ENCODE data around the gene KLHL22.

DNA sequence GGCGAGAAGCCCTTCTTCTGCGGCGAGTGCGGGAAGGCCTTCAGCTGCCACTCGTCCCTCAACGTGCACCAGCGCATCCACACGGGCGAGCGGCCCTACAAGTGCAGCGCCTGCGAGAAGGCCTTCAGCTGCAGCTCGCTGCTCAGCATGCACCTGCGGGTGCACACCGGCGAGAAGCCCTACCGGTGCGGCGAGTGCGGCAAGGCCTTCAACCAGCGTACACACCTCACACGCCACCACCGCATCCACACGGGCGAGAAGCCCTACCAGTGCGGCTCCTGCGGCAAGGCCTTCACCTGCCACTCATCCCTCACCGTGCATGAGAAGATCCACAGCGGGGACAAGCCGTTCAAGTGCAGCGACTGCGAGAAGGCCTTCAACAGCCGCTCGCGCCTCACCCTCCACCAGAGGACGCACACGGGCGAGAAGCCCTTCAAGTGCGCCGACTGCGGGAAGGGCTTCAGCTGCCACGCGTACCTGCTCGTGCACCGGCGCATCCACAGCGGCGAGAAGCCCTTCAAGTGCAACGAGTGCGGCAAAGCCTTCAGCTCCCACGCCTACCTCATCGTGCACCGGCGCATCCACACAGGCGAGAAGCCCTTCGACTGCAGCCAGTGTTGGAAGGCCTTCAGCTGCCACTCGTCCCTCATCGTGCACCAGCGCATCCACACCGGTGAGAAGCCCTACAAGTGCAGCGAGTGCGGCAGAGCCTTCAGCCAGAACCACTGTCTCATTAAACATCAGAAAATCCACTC is 89.5 kb downstream of the KLHL22 start:
- TF ChIP-seq, protein P1, sequence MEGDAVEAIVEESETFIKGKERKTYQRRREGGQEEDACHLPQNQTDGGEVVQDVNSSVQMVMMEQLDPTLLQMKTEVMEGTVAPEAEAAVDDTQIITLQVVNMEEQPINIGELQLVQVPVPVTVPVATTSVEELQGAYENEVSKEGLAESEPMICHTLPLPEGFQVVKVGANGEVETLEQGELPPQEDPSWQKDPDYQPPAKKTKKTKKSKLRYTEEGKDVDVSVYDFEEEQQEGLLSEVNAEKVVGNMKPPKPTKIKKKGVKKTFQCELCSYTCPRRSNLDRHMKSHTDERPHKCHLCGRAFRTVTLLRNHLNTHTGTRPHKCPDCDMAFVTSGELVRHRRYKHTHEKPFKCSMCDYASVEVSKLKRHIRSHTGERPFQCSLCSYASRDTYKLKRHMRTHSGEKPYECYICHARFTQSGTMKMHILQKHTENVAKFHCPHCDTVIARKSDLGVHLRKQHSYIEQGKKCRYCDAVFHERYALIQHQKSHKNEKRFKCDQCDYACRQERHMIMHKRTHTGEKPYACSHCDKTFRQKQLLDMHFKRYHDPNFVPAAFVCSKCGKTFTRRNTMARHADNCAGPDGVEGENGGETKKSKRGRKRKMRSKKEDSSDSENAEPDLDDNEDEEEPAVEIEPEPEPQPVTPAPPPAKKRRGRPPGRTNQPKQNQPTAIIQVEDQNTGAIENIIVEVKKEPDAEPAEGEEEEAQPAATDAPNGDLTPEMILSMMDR (IDR thresholded peaks at IDR 0.05; ENCODE audit: low read length): no peak
- no peak for TF ChIP-seq EZH2 (IDR thresholded peaks at IDR 0.05; ENCODE audit: borderline replicate concordance, low read length)

Measured in OCI-LY1 (cell line).